HEK293 (cell line): ENCODE results near the gene FAF2.

ENCODE experiments used
- CTCF ChIA-PET: fragments of 350-600 bp; formaldehyde crosslinking; extraction: SDS; loops from one replicate; lab custom pipeline; 2021; ENCODE audit warnings: antibody characterized with exemption; lab: Yijun Ruan, JAX
- POLR2A ChIA-PET: fragments of 300-600 bp; formaldehyde crosslinking; extraction: SDS; loops from one replicate; lab custom pipeline; 2020; ENCODE audit warnings: antibody characterized with exemption, inconsistent platforms; lab: Yijun Ruan, JAX
- H3K27ac ChIP-seq: fragments of 200-500 bp; sonication (Bioruptor generic); 2 replicates; pipeline ENCODE4 v1.5.1; 2014; ENCODE audit warnings: low read depth, low read length, control low read depth, inconsistent platforms; ENCODE audit errors: extremely low read depth
- H3K36me3 ChIP-seq, 2 experiments: fragments of 200-500 bp in 1 of 2; sonication (Bioruptor generic) in 1 of 2; 1 replicate in 1 of 2; 2 replicates in 1 of 2; pipeline ENCODE4 v1.5.1; 2014 to 2017; ENCODE audit warnings: inconsistent platforms in 2 of 2, low read length in 2 of 2; ENCODE audit not compliant: control insufficient read depth in 2 of 2, insufficient read depth in 1 of 2
- H3K4me1 ChIP-seq: fragments of 200-500 bp; sonication (Bioruptor generic); 2 replicates; pipeline ENCODE4 v1.5.1; 2014; ENCODE audit warnings: mild to moderate bottlenecking, low read length, inconsistent platforms; ENCODE audit not compliant: control insufficient read depth, insufficient read depth
- H3K4me3 ChIP-seq: 2 replicates; pipeline ENCODE4 v1.5.1; 2011; ENCODE audit warnings: low read depth, mild to moderate bottlenecking, control low read depth, low read length, moderate library complexity
- H3K9me3 ChIP-seq: fragments of 200-500 bp; sonication (Bioruptor generic); 2 replicates; pipeline ENCODE4 v1.5.1; 2014; ENCODE audit warnings: low read depth, low read length, inconsistent platforms; ENCODE audit not compliant: control insufficient read depth, insufficient read depth
- GLIS1 ChIP-seq: fragments of 450-650 bp; formaldehyde crosslinking; IDR thresholded peaks from 2 replicates; pipeline ENCODE4 v1.5.1; 2016; ENCODE audit warnings: missing biosample characterization, missing genetic modification characterization
- KLF17 ChIP-seq: fragments of 450-650 bp; formaldehyde crosslinking; IDR thresholded peaks from 2 replicates; pipeline ENCODE4 v1.5.1; 2016; ENCODE audit warnings: missing biosample characterization, missing genetic modification characterization
- ZBTB11 ChIP-seq: fragments of 450-650 bp; formaldehyde crosslinking; conservative IDR thresholded peaks from 2 replicates; pipeline ENCODE4 v1.5.1; 2016; ENCODE audit warnings: low read depth, missing biosample characterization, missing genetic modification characterization
- ZBTB44 ChIP-seq: fragments of 450-650 bp; IDR thresholded peaks from 2 replicates; pipeline ENCODE4 v1.5.1; 2018; ENCODE audit warnings: missing biosample characterization, mild to moderate bottlenecking, missing genetic modification characterization
- ZBTB48 ChIP-seq: fragments of 450-650 bp; formaldehyde crosslinking; IDR thresholded peaks from 2 replicates; pipeline ENCODE4 v1.5.1; 2016; ENCODE audit warnings: missing biosample characterization, missing genetic modification characterization
- ZNF133 ChIP-seq: fragments of 450-650 bp; formaldehyde crosslinking; IDR thresholded peaks from 2 replicates; pipeline ENCODE4 v1.5.1; 2016; ENCODE audit warnings: missing biosample characterization, missing genetic modification characterization
- ZNF274 ChIP-seq, 2 experiments: fragments of 200-500 bp in 1 of 2; fragments of 450-650 bp in 1 of 2; sonication (Bioruptor generic) in 1 of 2; formaldehyde crosslinking in 1 of 2; IDR thresholded peaks; 2 replicates each; pipeline versions ENCODE4 v1.5.1 to v1.6.1; 2014 to 2016; ENCODE audit warnings: borderline replicate concordance in 1 of 2, inconsistent platforms in 1 of 2, low read length in 1 of 2, missing biosample characterization in 1 of 2, missing genetic modification characterization in 1 of 2
- ZNF366 ChIP-seq: fragments of 450-650 bp; formaldehyde crosslinking; conservative IDR thresholded peaks from 2 replicates; pipeline ENCODE4 v1.5.1; 2016; ENCODE audit warnings: missing biosample characterization, missing genetic modification characterization
- ZNF398 ChIP-seq: fragments of 450-650 bp; formaldehyde crosslinking; IDR thresholded peaks from 2 replicates; pipeline ENCODE4 v1.5.1; 2017; ENCODE audit warnings: missing biosample characterization, missing genetic modification characterization
- ZNF433 ChIP-seq: fragments of 450-650 bp; formaldehyde crosslinking; IDR thresholded peaks from 2 replicates; pipeline ENCODE4 v1.5.1; 2016; ENCODE audit warnings: missing biosample characterization, missing genetic modification characterization, low read depth
- ZNF596 ChIP-seq: fragments of 450-650 bp; IDR thresholded peaks from 2 replicates; pipeline ENCODE4 v1.5.0; 2018; ENCODE audit warnings: missing biosample characterization, mild to moderate bottlenecking, missing genetic modification characterization, moderate library complexity
- ZNF623 ChIP-seq: fragments of 450-650 bp; formaldehyde crosslinking; IDR thresholded peaks from 2 replicates; pipeline ENCODE4 v1.5.1; 2016; ENCODE audit warnings: missing biosample characterization, missing genetic modification characterization
- ZNF785 ChIP-seq: fragments of 450-650 bp; formaldehyde crosslinking; IDR thresholded peaks from 2 replicates; pipeline ENCODE4 v1.5.1; 2016; ENCODE audit warnings: missing biosample characterization, missing genetic modification characterization
- ZNF843 ChIP-seq: fragments of 450-650 bp; formaldehyde crosslinking; IDR thresholded peaks from 2 replicates; pipeline ENCODE4 v1.5.1; 2016; ENCODE audit warnings: missing biosample characterization, missing genetic modification characterization
- TF ChIP-seq, protein P1 (sequence below): fragments of 450-650 bp; formaldehyde crosslinking; IDR thresholded peaks from 2 replicates; pipeline ENCODE4 v1.5.1; 2016; ENCODE audit warnings: missing biosample characterization, missing genetic modification characterization
- TF ChIP-seq, protein P2 (sequence below): fragments of 450-650 bp; formaldehyde crosslinking; IDR thresholded peaks from 2 replicates; pipeline ENCODE4 v1.5.1; 2016; ENCODE audit warnings: missing biosample characterization, missing genetic modification characterization
- TF ChIP-seq, protein P3 (sequence below): fragments of 450-650 bp; formaldehyde crosslinking; IDR thresholded peaks from 2 replicates; pipeline ENCODE4 v1.5.1; 2016; ENCODE audit warnings: missing biosample characterization, missing genetic modification characterization

The FAF2 gene

DNA sequence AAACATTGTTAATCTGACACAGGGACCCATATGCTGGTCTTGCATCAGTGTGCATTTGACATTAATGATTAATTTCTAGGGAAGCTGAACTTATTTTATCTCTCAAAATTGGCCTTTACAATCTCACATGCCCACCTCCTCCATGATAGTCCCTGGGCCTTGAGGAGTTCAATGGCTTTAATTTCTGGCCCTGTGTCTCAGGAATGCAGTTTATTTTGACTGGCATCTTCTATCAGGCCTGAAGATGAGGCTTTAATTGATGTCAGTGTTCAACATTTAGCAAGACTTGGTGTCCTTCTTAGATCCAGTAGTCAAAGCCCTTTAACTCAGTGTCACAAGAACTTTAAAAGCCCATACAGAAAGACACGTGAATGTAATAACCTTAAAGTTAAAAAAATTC is 21.3 kb upstream of the FAF2 start:
- H3K9me3 ChIP-seq = no peaks in the 10 kb centered on the region
- POLR2A ChIA-PET = no interaction called here
- TF ChIP-seq ZNF133 (tag by site-specific recombination) = no peak
- TF ChIP-seq ZNF274 (IDR thresholded peaks at IDR 0.05; ENCODE audit: low read length) = no peak
- TF ChIP-seq ZNF274 (tag by site-specific recombination; IDR thresholded peaks at IDR 0.05; ENCODE audit: borderline replicate concordance) = no peak
- no peak for TF ChIP-seq ZNF596 (tag by site-specific recombination)
- TF ChIP-seq, protein P1, sequence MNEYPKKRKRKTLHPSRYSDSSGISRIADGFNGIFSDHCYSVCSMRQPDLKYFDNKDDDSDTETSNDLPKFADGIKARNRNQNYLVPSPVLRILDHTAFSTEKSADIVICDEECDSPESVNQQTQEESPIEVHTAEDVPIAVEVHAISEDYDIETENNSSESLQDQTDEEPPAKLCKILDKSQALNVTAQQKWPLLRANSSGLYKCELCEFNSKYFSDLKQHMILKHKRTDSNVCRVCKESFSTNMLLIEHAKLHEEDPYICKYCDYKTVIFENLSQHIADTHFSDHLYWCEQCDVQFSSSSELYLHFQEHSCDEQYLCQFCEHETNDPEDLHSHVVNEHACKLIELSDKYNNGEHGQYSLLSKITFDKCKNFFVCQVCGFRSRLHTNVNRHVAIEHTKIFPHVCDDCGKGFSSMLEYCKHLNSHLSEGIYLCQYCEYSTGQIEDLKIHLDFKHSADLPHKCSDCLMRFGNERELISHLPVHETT = no peak
- no peak for TF ChIP-seq GLIS1 (tag by site-specific recombination)
- TF ChIP-seq KLF17 = no peak
- TF ChIP-seq ZBTB11 (tag by site-specific recombination) = no peak
- TF ChIP-seq, all 188 proteins: peak for 0
- Histone ChIP-seq H3K36me3 (no peaks in the 10 kb centered on the region), H3K27ac (no peak overlapping the region), H3K4me3 (no peak overlapping the region), H3K4me1 (no peaks in the 10 kb centered on the region)
- CTCF ChIA-PET = interaction anchor here (0.8 to 1.5 kb wide), 2 partner anchors 10 to 22 kb away, joined by 4 to 7 read pairs; partner anchors contain the start of gene CLTB

DNA sequence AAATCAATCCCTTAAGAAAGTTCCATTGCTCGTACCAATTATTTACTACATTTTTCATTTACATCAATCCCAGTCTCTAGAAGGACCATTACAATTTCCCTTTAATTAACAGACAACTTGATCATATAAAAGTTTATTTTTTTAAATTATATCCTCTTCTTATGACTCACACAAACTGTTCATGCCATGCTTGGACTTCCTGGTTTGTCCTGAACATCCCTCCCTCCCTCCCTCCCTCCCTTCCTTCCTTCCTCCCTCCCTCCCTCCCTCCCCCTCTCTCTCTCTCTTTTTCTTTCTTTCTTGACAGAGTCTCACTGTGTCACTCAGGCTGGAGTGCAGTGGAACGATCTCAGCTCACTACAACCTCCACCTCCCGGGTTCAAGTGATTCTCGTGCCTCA is 20.2 kb upstream of the FAF2 start:
- ChIA-PET CTCF (no interaction called here), POLR2A (no interaction called here)
- Histone ChIP-seq H3K4me3 (no peak overlapping the region), H3K9me3 (no peaks in the 10 kb centered on the region), H3K27ac (no peak overlapping the region), H3K36me3 (no peaks in the 10 kb centered on the region), H3K4me1 (no peaks in the 10 kb centered on the region)
- TF ChIP-seq ZNF623 (no peak), ZNF843 (no peak), ZNF596 (tag by site-specific recombination) (no peak), ZNF398 (tag by site-specific recombination) (no peak), ZBTB44 (tag by site-specific recombination) (no peak), ZNF366 (tag by site-specific recombination) (no peak), ZNF785 (tag by site-specific recombination) (no peak), ZBTB48 (tag by site-specific recombination) (no peak), ZNF433 (tag by site-specific recombination) (no peak)
- TF ChIP-seq, protein P2, sequence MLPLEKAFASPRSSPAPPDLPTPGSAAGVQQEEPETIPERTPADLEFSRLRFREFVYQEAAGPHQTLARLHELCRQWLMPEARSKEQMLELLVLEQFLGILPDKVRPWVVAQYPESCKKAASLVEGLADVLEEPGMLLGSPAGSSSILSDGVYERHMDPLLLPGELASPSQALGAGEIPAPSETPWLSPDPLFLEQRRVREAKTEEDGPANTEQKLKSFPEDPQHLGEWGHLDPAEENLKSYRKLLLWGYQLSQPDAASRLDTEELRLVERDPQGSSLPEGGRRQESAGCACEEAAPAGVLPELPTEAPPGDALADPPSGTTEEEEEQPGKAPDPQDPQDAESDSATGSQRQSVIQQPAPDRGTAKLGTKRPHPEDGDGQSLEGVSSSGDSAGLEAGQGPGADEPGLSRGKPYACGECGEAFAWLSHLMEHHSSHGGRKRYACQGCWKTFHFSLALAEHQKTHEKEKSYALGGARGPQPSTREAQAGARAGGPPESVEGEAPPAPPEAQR (tag by site-specific recombination) = no peak
- TF ChIP-seq, protein P3, sequence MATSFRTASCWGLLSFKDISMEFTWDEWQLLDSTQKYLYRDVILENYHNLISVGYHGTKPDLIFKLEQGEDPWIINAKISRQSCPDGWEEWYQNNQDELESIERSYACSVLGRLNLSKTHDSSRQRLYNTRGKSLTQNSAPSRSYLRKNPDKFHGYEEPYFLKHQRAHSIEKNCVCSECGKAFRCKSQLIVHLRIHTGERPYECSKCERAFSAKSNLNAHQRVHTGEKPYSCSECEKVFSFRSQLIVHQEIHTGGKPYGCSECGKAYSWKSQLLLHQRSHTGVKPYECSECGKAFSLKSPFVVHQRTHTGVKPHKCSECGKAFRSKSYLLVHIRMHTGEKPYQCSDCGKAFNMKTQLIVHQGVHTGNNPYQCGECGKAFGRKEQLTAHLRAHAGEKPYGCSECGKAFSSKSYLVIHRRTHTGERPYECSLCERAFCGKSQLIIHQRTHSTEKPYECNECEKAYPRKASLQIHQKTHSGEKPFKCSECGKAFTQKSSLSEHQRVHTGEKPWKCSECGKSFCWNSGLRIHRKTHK (tag by site-specific recombination) = no peak
